Neural cell (in vitro differentiated cells): ENCODE data around the gene RIF1.

Experiments
- CTCF ChIP-seq: fragments of 450-650 bp; IDR thresholded peaks from 2 replicates; pipeline ENCODE4 v1.5.1; 2014; ENCODE audit warnings: antibody characterized with exemption, mild to moderate bottlenecking, moderate library complexity; ENCODE audit not compliant: poor library complexity, severe bottlenecking
- EP300 ChIP-seq: fragments of 450-650 bp; conservative IDR thresholded peaks from 2 replicates; pipeline ENCODE4 v1.6.1; 2014; ENCODE audit warnings: antibody characterized with exemption, mild to moderate bottlenecking, moderate library complexity; ENCODE audit not compliant: poor library complexity, severe bottlenecking
- EZH2 ChIP-seq: fragments of 200-600, 300-800 bp; shearing (Covaris generic), sonication (generic); IDR thresholded peaks from 2 replicates; pipeline ENCODE4 v1.6.1; 2014; ENCODE audit warnings: antibody characterized with exemption, low read length, borderline replicate concordance, mild to moderate bottlenecking; ENCODE audit not compliant: insufficient read depth, poor library complexity, severe bottlenecking
- MXI1 ChIP-seq: fragments of 450-650 bp; conservative IDR thresholded peaks from 2 replicates; pipeline ENCODE4 v1.6.1; 2014; ENCODE audit warnings: antibody characterized with exemption, mild to moderate bottlenecking; ENCODE audit not compliant: poor library complexity, severe bottlenecking
- POLR2AphosphoS5 ChIP-seq: IDR thresholded peaks from 2 replicates; pipeline ENCODE4 v1.6.1; 2012
- RAD21 ChIP-seq: fragments of 450-650 bp; conservative IDR thresholded peaks from 2 replicates; pipeline ENCODE4 v1.6.1; 2014; ENCODE audit warnings: antibody characterized with exemption, mild to moderate bottlenecking, moderate library complexity
- REST ChIP-seq: IDR thresholded peaks from 2 replicates; pipeline ENCODE4 v1.6.1; 2012; ENCODE audit warnings: borderline replicate concordance
- SMC3 ChIP-seq: fragments of 450-650 bp; conservative IDR thresholded peaks from 2 replicates; pipeline ENCODE4 v1.6.1; 2014; ENCODE audit warnings: antibody characterized with exemption, mild to moderate bottlenecking, moderate library complexity; ENCODE audit not compliant: poor library complexity
- TAF1 ChIP-seq: IDR thresholded peaks from 2 replicates; pipeline ENCODE4 v1.6.1; 2012; ENCODE audit warnings: low read depth

GRCh38 chr2:151459358-151459757, 49.7 kb downstream of the RIF1 start:
- TF ChIP-seq CTCF (no peak), RAD21 (no peak), POLR2AphosphoS5 (no peak), EP300 (no peak), TAF1 (no peak), MXI1 (no peak), REST (no peak), EZH2 (no peak), SMC3 (no peak)
